ENCODE measurements around the gene MBD3.

Gene MBD3

DNA sequence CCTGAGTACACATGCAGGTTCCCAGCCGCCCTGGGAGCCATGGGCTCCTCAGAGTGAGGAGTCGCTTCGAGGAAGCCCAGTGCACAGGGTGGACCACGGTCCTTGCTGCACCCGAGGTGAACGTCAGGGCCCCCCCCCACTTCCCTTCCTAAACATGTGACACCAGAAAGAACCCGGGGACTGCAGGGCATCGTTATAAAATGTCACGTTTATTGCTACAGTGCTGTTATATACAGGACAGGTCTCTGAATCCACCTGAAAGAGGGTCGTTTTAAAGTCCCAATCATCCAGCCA lies 16.4 kb upstream of the MBD3 start:
- no peak overlapping the region for H3K27ac ChIP-seq (ENCODE audit: low read depth, low read length)
- no peak overlapping the region for H3K4me3 ChIP-seq (ENCODE audit: low read depth in 1 of 2, low read length in 2 of 2)
- H3K36me3 ChIP-seq (ENCODE audit: insufficient read depth, low read length): peaks cover 19% of the 10 kb centered on the region
- no peak overlapping the region for H3K9ac ChIP-seq (ENCODE audit: low read length)
- H3K9me3 ChIP-seq (ENCODE audit: low read length): no peaks in the 10 kb centered on the region
- H3K4me1 ChIP-seq (ENCODE audit: insufficient read depth, low read length): peaks cover 15% of the 10 kb centered on the region
- H3K27me3 ChIP-seq (ENCODE audit: control insufficient read depth in 1 of 2, insufficient read depth in 2 of 2, low read length in 2 of 2): no peaks in the 10 kb centered on the region

DNA sequence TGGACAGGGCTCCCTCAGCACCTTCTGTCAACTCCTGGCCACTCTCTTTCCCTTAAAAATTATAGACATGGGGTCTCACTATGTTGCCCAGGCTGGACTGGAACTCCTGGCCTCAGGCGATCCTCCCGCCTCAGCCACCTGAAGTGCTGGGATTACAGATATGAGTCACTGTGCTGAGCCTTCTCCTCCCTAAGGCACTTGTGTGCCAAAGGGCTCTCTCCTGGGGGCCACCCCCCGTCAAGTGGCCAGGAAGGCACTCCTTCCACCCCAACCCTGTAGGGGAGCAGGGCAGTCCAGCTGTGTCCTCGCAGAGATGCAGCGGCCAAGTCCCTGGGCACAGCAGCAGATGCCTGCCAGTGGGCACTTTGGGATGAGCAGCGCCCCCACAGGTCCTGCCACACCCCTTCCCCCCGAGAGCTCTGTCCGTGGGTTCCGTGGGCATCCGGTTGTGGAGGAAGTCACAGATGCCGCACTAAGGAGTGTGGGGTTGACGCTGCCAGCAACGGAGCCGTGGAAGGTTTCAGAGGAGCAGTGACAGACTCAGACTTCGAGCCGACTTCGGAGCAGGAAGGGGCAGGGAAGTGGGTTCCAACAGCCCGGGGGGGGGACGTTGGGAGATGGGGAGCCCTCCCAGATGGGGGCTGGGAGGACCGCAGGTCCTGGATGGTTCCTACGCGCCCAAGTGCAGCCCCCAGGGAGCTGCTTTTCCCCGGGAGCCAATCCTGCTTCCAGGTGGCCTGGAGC lies 15.9 kb upstream of the MBD3 start:
- Histone ChIP-seq H3K4me1 (ENCODE audit: insufficient read depth, low read length) (peaks cover 20% of the 10 kb centered on the region), H3K27me3 (ENCODE audit: control insufficient read depth in 1 of 2, insufficient read depth in 2 of 2, low read length in 2 of 2) (no peaks in the 10 kb centered on the region), H3K9ac (ENCODE audit: low read length) (no peak overlapping the region), H3K9me3 (ENCODE audit: low read length) (no peaks in the 10 kb centered on the region), H3K4me3 (ENCODE audit: low read depth in 1 of 2, low read length in 2 of 2) (no peak overlapping the region), H3K27ac (ENCODE audit: low read depth, low read length) (no peak overlapping the region), H3K36me3 (ENCODE audit: insufficient read depth, low read length) (peaks cover 17% of the 10 kb centered on the region)

DNA sequence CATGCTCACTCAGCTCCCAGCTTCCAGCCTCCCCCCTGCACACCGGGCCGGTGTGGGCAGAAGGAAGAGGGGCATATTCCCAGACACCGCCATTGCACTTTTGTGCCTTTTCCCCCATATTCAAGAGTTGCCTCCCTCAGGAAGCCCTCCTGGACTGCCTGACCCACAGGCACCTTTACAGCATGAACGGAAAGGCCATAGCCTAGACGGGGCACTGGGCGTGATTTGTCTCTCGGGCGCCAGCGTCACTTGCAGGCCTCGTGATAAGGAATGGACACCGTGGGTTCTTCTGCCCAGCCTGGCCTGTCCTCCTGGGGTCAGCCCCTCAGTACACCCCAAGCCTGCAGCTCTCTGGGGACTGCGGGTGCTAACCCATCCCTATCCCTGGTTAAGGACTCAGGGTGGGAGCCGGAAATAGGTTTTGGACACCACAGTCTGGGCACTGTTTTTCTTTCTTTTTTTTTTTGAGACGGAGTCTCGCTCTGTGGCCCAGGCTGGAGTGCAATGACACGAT lies 13.5 kb upstream of the MBD3 start:
- H3K27ac ChIP-seq (ENCODE audit: low read depth, low read length): peak overlapping the region; percentile 97
- peaks cover 27% of the 10 kb centered on the region for H3K4me1 ChIP-seq (ENCODE audit: insufficient read depth, low read length)
- no peak overlapping the region for H3K9ac ChIP-seq (ENCODE audit: low read length)
- peak overlapping the region; percentile 84 to 99 for H3K4me3 ChIP-seq (ENCODE audit: low read depth in 1 of 2, low read length in 2 of 2)
- H3K36me3 ChIP-seq (ENCODE audit: insufficient read depth, low read length): peaks cover 1% of the 10 kb centered on the region
- H3K9me3 ChIP-seq (ENCODE audit: low read length): no peaks in the 10 kb centered on the region
- no peaks in the 10 kb centered on the region for H3K27me3 ChIP-seq (ENCODE audit: control insufficient read depth in 1 of 2, insufficient read depth in 2 of 2, low read length in 2 of 2)

DNA sequence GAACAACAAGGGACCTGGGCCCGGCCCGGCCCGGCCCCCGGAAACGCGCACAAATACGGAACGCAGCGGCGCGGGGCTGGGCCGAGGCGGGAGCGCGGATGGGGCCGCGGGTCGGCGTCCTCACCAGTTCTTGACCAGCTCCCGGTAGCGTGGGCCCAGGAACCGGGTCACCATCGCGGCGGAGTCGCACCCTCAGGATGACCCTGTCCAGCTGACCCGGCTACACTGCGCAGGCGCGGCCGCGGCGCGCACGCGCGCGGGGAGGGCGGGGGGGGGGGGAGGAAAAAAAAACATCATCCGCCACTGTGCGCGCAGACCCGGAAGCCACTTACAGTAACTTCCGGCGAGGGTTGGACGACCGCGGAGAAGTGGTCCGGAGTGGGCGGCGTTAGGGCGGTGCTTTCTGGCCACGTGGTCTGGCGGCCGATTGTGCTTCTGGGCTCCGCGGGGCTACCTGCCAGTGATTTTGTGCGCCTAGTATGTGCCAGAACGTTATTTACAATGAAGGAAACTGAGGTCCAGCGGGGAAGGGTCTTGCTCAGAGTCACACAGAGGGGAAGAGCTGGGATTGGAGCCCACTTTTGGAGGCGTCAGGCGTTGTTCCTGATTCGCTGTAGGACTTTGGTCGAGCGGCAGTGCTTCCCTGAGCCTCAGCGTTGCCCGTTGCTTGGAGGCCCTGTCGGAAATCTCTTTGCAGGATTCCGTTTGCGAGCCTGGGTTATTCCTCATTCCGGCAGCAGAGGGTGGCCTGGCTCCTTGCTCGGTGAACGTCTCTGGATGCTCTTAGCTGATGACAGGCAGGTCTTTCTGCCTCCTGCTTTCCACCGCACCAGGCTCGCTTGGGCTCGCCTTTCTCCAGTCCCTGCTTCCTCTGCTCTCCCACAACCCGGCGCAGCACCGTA lies 12.8 kb upstream of the MBD3 start, which contains the start of gene UQCR11:
Gene UQCR11 (minus strand): TSS at position 227 of the 902 bp plus-strand sequence. CDS start 53 bp downstream, at position 174.
- H3K4me1 ChIP-seq (ENCODE audit: insufficient read depth, low read length): peaks cover 27% of the 10 kb centered on the region
- H3K27ac ChIP-seq (ENCODE audit: low read depth, low read length): peak within 1 kb of the TSS; percentile 97
- peak within 1 kb of the TSS; percentile 65 for H3K9ac ChIP-seq (ENCODE audit: low read length)
- no peaks in the 10 kb centered on the region for H3K36me3 ChIP-seq (ENCODE audit: insufficient read depth, low read length)
- H3K27me3 ChIP-seq (ENCODE audit: control insufficient read depth in 1 of 2, insufficient read depth in 2 of 2, low read length in 2 of 2): no peaks in the 10 kb centered on the region
- peak within 1 kb of the TSS; percentile 84 to 99 for H3K4me3 ChIP-seq (ENCODE audit: low read depth in 1 of 2, low read length in 2 of 2)
- no peaks in the 10 kb centered on the region for H3K9me3 ChIP-seq (ENCODE audit: low read length)

DNA sequence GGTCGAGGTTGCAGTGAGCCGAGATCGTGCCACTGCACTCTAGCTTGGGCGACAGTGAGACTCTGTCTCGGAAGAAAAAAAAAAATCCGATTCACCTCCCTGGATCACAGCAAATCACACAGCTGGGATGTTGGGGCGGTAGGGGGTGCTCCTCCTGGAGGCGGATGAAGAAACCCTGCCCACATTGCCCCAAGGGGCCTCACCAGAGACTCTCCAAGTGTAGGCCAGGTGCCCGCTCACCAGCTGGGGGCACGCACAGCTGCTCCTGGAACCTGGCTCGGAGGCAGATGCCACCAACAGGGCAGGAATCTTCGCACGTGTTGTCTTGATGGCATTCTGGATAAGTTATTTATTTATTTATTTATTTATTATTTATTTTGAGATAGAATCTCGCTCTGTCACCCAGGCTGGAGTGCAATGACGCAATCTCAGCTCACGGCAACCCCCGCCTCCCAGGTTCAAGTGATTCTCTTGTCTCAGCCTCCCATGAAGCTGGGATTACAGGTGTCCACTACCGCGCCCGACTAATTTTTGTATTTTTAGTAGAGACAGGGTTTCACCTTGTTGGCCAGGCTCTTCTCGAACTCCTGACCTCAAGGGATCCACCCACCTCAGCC lies 9.5 kb upstream of the MBD3 start:
- H3K4me1 ChIP-seq (ENCODE audit: insufficient read depth, low read length): peaks cover 27% of the 10 kb centered on the region
- H3K9me3 ChIP-seq (ENCODE audit: low read length): no peaks in the 10 kb centered on the region
- H3K4me3 ChIP-seq (ENCODE audit: low read depth in 1 of 2, low read length in 2 of 2): no peak overlapping the region
- peaks cover 11% of the 10 kb centered on the region for H3K36me3 ChIP-seq (ENCODE audit: insufficient read depth, low read length)
- H3K27me3 ChIP-seq (ENCODE audit: control insufficient read depth in 1 of 2, insufficient read depth in 2 of 2, low read length in 2 of 2): no peaks in the 10 kb centered on the region
- H3K27ac ChIP-seq (ENCODE audit: low read depth, low read length): no peak overlapping the region
- no peak overlapping the region for H3K9ac ChIP-seq (ENCODE audit: low read length)

DNA sequence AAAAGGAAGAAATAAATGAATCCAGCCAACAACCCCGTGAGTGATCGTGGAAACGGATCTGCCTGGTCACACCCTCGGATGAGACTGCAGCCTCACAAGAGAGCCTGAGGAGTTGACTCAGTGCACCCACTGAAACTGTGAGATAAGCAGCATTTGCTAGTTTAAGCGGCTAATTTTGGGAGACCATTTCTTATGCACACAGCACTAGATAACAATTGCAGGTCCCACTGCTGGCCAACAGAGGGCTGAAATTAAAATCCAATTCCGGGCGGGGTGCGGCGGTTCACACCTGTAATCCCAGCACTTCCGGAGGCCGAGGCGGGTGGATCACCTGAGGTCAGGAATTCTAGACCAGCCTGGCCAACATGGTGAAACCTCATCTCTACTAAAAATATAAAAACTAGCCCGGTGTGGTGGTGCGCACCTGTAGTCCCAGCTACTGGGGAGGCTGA lies 9.0 kb upstream of the MBD3 start:
- no peaks in the 10 kb centered on the region for H3K27me3 ChIP-seq (ENCODE audit: control insufficient read depth in 1 of 2, insufficient read depth in 2 of 2, low read length in 2 of 2)
- peaks cover 13% of the 10 kb centered on the region for H3K36me3 ChIP-seq (ENCODE audit: insufficient read depth, low read length)
- H3K9me3 ChIP-seq (ENCODE audit: low read length): no peaks in the 10 kb centered on the region
- H3K9ac ChIP-seq (ENCODE audit: low read length): no peak overlapping the region
- H3K4me3 ChIP-seq (ENCODE audit: low read depth in 1 of 2, low read length in 2 of 2): no peak overlapping the region
- peaks cover 26% of the 10 kb centered on the region for H3K4me1 ChIP-seq (ENCODE audit: insufficient read depth, low read length)
- H3K27ac ChIP-seq (ENCODE audit: low read depth, low read length): no peak overlapping the region

DNA sequence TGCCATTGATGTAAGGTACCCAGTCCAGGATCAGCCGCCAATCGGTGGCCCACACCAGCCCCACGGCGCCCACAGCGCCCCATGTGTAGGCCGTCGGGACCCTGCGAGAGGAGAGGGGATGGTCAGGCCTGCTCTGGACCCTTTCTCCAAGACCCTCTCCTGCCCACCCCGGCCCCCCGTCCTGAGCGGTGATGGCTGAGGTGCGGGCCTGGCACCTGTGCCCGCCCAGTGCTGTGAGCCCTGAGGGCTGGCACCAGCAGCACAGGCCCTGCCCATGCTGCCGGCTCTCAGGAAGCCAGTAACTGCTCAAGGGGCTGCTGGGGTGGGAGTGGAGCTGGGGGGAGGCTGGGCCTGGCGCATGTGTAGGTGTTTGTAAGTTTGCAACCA lies 6.8 kb upstream of the MBD3 start:
- H3K36me3 ChIP-seq (ENCODE audit: insufficient read depth, low read length): peaks cover 13% of the 10 kb centered on the region
- peaks cover 16% of the 10 kb centered on the region for H3K4me1 ChIP-seq (ENCODE audit: insufficient read depth, low read length)

DNA sequence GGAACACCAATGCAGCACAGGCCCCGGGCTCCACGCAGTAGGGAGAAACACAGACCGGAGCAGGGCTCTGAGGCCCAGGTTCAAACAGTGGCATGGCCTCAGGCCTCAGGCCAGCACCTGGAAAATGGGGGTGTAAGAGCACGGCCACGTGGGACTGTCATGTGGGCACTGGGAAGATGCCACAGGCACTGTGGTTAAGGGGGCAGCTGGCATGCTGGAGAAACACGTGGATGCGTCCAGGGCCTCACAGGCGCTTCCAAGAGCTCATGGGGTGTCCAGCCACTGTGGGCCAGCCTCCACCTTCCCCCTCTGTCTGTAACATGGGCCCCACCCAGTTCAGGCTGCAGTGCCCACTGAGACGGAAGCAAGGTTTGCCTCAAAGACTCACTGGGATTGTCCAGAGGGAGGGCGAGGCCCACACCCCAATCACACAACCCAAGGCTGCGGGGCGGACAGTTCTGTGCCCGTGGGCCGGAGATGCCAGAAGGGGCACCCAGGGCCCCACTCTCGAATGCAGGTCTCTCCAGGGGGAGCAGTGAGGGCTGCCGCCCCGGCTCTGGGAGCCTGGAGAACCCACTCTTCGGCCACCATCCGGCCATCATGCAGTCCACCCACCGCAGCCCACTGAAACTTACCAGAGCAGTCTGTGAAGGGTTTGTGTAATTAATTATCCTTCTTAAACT lies 6.3 kb upstream of the MBD3 start:
- H3K36me3 ChIP-seq (ENCODE audit: insufficient read depth, low read length): peaks cover 13% of the 10 kb centered on the region
- no peak overlapping the region for H3K27ac ChIP-seq (ENCODE audit: low read depth, low read length)
- H3K4me1 ChIP-seq (ENCODE audit: insufficient read depth, low read length): peaks cover 11% of the 10 kb centered on the region
- H3K4me3 ChIP-seq (ENCODE audit: low read depth in 1 of 2, low read length in 2 of 2): no peak overlapping the region
- no peak overlapping the region for H3K9ac ChIP-seq (ENCODE audit: low read length)
- no peaks in the 10 kb centered on the region for H3K27me3 ChIP-seq (ENCODE audit: control insufficient read depth in 1 of 2, insufficient read depth in 2 of 2, low read length in 2 of 2)
- H3K9me3 ChIP-seq (ENCODE audit: low read length): no peaks in the 10 kb centered on the region

More for the DNA sequence above, 6.8 kb upstream of the MBD3 start:
- no peak overlapping the region for H3K27ac ChIP-seq (ENCODE audit: low read depth, low read length)
- H3K9ac ChIP-seq (ENCODE audit: low read length): no peak overlapping the region
- H3K4me3 ChIP-seq (ENCODE audit: low read depth in 1 of 2, low read length in 2 of 2): no peak overlapping the region
- H3K9me3 ChIP-seq (ENCODE audit: low read length): no peaks in the 10 kb centered on the region
- H3K27me3 ChIP-seq (ENCODE audit: control insufficient read depth in 1 of 2, insufficient read depth in 2 of 2, low read length in 2 of 2): no peaks in the 10 kb centered on the region

DNA sequence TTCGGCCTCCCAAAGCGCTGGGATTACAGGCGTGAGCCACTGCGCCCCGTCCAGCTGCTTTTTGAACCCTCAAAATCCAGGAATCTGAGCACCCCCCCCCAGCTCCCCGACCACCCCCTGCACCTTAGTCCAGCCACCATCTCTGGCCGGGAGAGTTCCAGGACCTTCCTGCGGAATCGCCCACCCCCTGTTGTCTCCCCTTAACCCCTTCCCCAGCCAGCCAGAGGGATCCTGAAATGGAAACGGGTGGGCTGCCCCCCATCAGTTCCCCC lies 772 bp upstream of the MBD3 start:
- no peak overlapping the region for H3K27ac ChIP-seq (ENCODE audit: low read depth, low read length)
- no peak overlapping the region for H3K9ac ChIP-seq (ENCODE audit: low read length)
- H3K4me1 ChIP-seq (ENCODE audit: insufficient read depth, low read length): peaks cover 18% of the 10 kb centered on the region
- peaks cover 13% of the 10 kb centered on the region for H3K36me3 ChIP-seq (ENCODE audit: insufficient read depth, low read length)
- H3K9me3 ChIP-seq (ENCODE audit: low read length): no peaks in the 10 kb centered on the region
- no peaks in the 10 kb centered on the region for H3K27me3 ChIP-seq (ENCODE audit: control insufficient read depth in 1 of 2, insufficient read depth in 2 of 2, low read length in 2 of 2)
- H3K4me3 ChIP-seq (ENCODE audit: low read depth in 1 of 2, low read length in 2 of 2): peak overlapping the region; percentile 78 to 86

DNA sequence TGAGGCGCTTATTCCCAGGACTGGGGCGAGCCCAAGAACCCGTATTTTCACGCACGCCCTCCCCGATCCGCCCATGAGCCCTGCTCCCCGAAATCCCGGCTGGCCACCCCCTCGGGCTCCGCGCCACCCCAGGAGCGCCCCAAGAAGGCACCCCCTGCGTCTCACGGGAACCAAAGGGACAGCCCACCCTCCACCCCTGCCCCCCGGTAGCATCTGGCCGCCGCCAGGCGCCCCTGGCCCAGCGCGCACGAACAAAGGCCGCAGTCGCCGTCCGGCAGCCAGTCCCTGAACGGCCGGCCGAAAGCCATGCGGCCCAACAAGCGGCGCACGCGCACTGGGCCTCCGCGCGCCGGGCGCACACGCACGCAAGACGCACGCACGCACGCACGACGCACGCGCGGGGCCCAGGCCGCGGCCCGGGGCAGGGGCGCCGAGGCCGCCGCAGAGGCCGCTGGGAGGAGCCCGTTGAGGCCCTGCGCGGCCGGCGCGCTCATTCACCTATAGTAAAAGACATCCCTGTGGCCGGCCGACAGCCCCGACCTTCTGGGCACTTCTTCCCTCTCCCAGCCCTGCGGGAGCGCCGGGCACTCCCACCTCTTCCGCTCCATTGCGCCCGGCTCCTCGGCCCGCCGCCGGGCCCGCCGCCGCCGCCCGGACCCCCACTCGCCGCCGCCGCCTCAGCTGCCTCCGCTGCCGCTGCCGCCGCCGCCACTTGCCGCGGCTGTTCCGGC lies 476 bp downstream of the MBD3 start:
- Histone ChIP-seq H3K27ac (ENCODE audit: low read depth, low read length) (peak overlapping the region; percentile 97), H3K27me3 (ENCODE audit: control insufficient read depth in 1 of 2, insufficient read depth in 2 of 2, low read length in 2 of 2) (no peaks in the 10 kb centered on the region), H3K36me3 (ENCODE audit: insufficient read depth, low read length) (peaks cover 2% of the 10 kb centered on the region), H3K9me3 (ENCODE audit: low read length) (no peaks in the 10 kb centered on the region), H3K9ac (ENCODE audit: low read length) (peak overlapping the region; percentile 68), H3K4me3 (ENCODE audit: low read depth in 1 of 2, low read length in 2 of 2) (peak overlapping the region; percentile 70 to 75), H3K4me1 (ENCODE audit: insufficient read depth, low read length) (peaks cover 18% of the 10 kb centered on the region)
